ENCODE measurements around the gene GABRG2.

Gene GABRG2

DNA sequence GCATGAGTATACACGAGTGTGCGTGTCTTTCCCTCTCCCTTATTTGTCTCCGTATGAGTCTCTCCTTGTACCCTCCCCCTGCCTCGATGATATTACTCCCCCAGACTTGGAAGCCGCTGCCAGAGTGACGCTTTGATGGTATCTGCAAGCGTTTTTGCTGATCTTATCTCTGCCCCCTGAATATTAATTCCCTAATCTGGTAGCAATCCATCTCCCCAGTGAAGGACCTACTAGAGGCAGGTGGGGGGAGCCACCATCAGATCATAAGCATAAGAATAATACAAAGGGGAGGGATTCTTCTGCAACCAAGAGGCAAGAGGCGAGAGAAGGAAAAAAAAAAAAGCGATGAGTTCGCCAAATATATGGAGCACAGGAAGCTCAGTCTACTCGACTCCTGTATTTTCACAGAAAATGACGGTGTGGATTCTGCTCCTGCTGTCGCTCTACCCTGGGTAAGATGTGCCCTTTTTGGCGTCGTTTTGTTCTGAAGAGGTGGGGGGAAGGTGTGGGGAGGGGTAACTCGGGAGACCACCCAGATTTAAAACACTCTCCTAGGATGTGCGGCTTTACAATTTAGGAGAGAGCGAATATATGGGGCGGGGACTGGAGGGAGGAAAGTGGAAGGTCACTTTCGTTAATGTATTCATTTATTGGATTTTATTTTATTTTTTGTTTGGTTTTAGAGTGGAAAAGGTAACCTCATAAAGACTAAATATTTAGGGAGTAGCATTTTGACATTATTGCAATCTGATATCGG is at the start of gene GABRG2:
Gene GABRG2, plus strand, starts transcription at position 119 of the 757 bp plus-strand sequence. Its CDS starts 227 bp downstream, at position 346.
- Histone ChIP-seq H3K27me3 (ENCODE audit: insufficient read depth, low read length, poor library complexity, severe bottlenecking) (no peaks in the 10 kb centered on the region), H3K9me2 (replicated peaks; ENCODE audit: low read depth, low read length) (no peaks in the 10 kb centered on the region), H3K4me2 (ENCODE audit: low read depth, low read length, poor library complexity, severe bottlenecking) (no peak within 1 kb of the TSS), H4K20me1 (ENCODE audit: insufficient read depth, low read length, poor library complexity, severe bottlenecking) (no peaks in the 10 kb centered on the region), H3K79me2 (ENCODE audit: insufficient read depth, low read length) (no peaks in the 10 kb centered on the region), H3K9me3 (ENCODE audit: insufficient read depth, low read depth, low read length) (no peaks in the 10 kb centered on the region), H3K4me3 (ENCODE audit: low read length, poor library complexity, severe bottlenecking) (no peak within 1 kb of the TSS), H3K36me3 (ENCODE audit: insufficient read depth, low read length) (no peaks in the 10 kb centered on the region), H3K9ac (ENCODE audit: low read depth, low read length, poor library complexity, severe bottlenecking) (no peak within 1 kb of the TSS), H3K4me1 (ENCODE audit: insufficient read depth, low read length, poor library complexity, severe bottlenecking) (no peaks in the 10 kb centered on the region), H3F3A (ENCODE audit: low read depth) (no peaks in the 10 kb centered on the region), H2AFZ (ENCODE audit: low read length) (no peak within 1 kb of the TSS)
- TF ChIP-seq CTCF (conservative IDR thresholded peaks at IDR 0.05; ENCODE audit: low read length) (no peak), EZH2phosphoT487 (IDR thresholded peaks at IDR 0.05; ENCODE audit: borderline replicate concordance) (no peak)

GRCh38 chr5:162025312-162025711 is 42.3 kb upstream of the GABRG2 start:
- no peaks in the 10 kb centered on the region for H3K9me2 ChIP-seq (replicated peaks; ENCODE audit: low read depth, low read length)
- H3K79me2 ChIP-seq (ENCODE audit: insufficient read depth, low read length): no peaks in the 10 kb centered on the region
- H3K4me1 ChIP-seq (ENCODE audit: insufficient read depth, low read length, poor library complexity, severe bottlenecking): no peaks in the 10 kb centered on the region
- H3F3A ChIP-seq (ENCODE audit: low read depth): no peaks in the 10 kb centered on the region
- no peak overlapping the region for H3K4me3 ChIP-seq (ENCODE audit: low read length, poor library complexity, severe bottlenecking)
- no peak for TF ChIP-seq EZH2phosphoT487 (IDR thresholded peaks at IDR 0.05; ENCODE audit: borderline replicate concordance)
- TF ChIP-seq CTCF (conservative IDR thresholded peaks at IDR 0.05; ENCODE audit: low read length): no peak
- H3K9me3 ChIP-seq (ENCODE audit: insufficient read depth, low read depth, low read length): no peaks in the 10 kb centered on the region
- no peaks in the 10 kb centered on the region for H4K20me1 ChIP-seq (ENCODE audit: insufficient read depth, low read length, poor library complexity, severe bottlenecking)
- no peak overlapping the region for H2AFZ ChIP-seq (ENCODE audit: low read length)
- H3K9ac ChIP-seq (ENCODE audit: low read depth, low read length, poor library complexity, severe bottlenecking): no peak overlapping the region
- no peak overlapping the region for H3K4me2 ChIP-seq (ENCODE audit: low read depth, low read length, poor library complexity, severe bottlenecking)
- H3K27me3 ChIP-seq (ENCODE audit: insufficient read depth, low read length, poor library complexity, severe bottlenecking): no peaks in the 10 kb centered on the region
- no peaks in the 10 kb centered on the region for H3K36me3 ChIP-seq (ENCODE audit: insufficient read depth, low read length)

DNA sequence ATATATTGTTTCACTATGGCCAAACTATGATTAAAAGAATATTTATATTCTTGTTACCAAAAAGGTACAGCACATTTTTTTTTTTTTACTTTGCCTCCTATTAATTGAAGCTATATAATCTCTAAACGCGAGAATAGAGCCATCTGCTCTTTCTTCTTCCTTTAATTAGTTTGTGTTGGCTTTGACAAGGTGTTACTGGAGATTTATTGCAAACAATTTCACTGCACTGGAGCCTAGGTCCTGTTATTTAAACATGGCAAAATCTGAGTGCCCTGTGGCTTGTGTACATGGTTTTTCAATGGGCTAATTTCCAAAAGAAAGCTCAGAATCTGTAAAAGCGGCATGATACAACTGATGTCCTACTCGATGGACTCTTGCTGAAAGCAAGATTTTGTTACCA is 40.8 kb upstream of the GABRG2 start:
- Histone ChIP-seq H3K36me3 (ENCODE audit: insufficient read depth, low read length) (no peaks in the 10 kb centered on the region), H3K4me2 (ENCODE audit: low read depth, low read length, poor library complexity, severe bottlenecking) (no peak overlapping the region), H4K20me1 (ENCODE audit: insufficient read depth, low read length, poor library complexity, severe bottlenecking) (no peaks in the 10 kb centered on the region), H3K4me3 (ENCODE audit: low read length, poor library complexity, severe bottlenecking) (no peak overlapping the region), H3K79me2 (ENCODE audit: insufficient read depth, low read length) (no peaks in the 10 kb centered on the region), H3F3A (ENCODE audit: low read depth) (no peaks in the 10 kb centered on the region), H3K9me3 (ENCODE audit: insufficient read depth, low read depth, low read length) (no peaks in the 10 kb centered on the region), H3K4me1 (ENCODE audit: insufficient read depth, low read length, poor library complexity, severe bottlenecking) (no peaks in the 10 kb centered on the region), H3K27me3 (ENCODE audit: insufficient read depth, low read length, poor library complexity, severe bottlenecking) (no peaks in the 10 kb centered on the region), H3K9me2 (replicated peaks; ENCODE audit: low read depth, low read length) (no peaks in the 10 kb centered on the region), H2AFZ (ENCODE audit: low read length) (no peak overlapping the region), H3K9ac (ENCODE audit: low read depth, low read length, poor library complexity, severe bottlenecking) (no peak overlapping the region)
- TF ChIP-seq EZH2phosphoT487 (IDR thresholded peaks at IDR 0.05; ENCODE audit: borderline replicate concordance) (no peak), CTCF (conservative IDR thresholded peaks at IDR 0.05; ENCODE audit: low read length) (no peak)

Measured in Loucy (cell line).